Measurements from ENCODE around the gene DNAH11.
"Not testable (repeated sequence)": the region's sequence is repeated elsewhere in the genome, so short reads cannot be mapped to it uniquely, and the experiment has no call there.

DNAH11 gene
- 0.18 to 0.73 (median 0.27) reads per million in 4 experiments for total RNA-seq

GRCh38 chr7:21542891-21543527, at the start of gene DNAH11:
TSS of gene DNAH11 (plus strand) at chr7:21543039. CDS start at chr7:21543246, 207 bp downstream.
- no peak for DNase-seq

GRCh38 chr7:21495731-21496130, 47.1 kb upstream of the DNAH11 start:
- DNase-seq = no peak

GRCh38 chr7:21497072-21497471, 45.8 kb upstream of the DNAH11 start:
- no peak for DNase-seq

- no peak for DNase-seq
These were observed 42.6 kb upstream of the DNAH11 start for GRCh38 chr7:21500117-21500832.

- no peak for DNase-seq
These were observed 38.8 kb upstream of the DNAH11 start for GRCh38 chr7:21504021-21504420.

GRCh38 chr7:21507627-21508343, 35.1 kb upstream of the DNAH11 start:
- DNase-seq = peak; percentile 0

- DNase-seq = no peak
These were observed 34.3 kb upstream of the DNAH11 start for GRCh38 chr7:21508538-21508937.

- no peak for DNase-seq
These were observed 28.8 kb upstream of the DNAH11 start for GRCh38 chr7:21514062-21514461.

GRCh38 chr7:21524680-21525079, 18.2 kb upstream of the DNAH11 start:
- DNase-seq = no peak

- no peak for DNase-seq
These were observed 16.8 kb upstream of the DNAH11 start for GRCh38 chr7:21526007-21526406.

- DNase-seq = no peak
These were observed 16.4 kb upstream of the DNAH11 start for GRCh38 chr7:21526448-21526847.

GRCh38 chr7:21532485-21532884, 10.4 kb upstream of the DNAH11 start:
- DNase-seq = not testable (repeated sequence)

- not testable (repeated sequence) for DNase-seq
These were observed 9.2 kb upstream of the DNAH11 start for GRCh38 chr7:21533646-21534045.

- not testable (repeated sequence) for DNase-seq
These were observed 6.3 kb upstream of the DNAH11 start for GRCh38 chr7:21536445-21537118.

GRCh38 chr7:21538936-21539495, 3.8 kb upstream of the DNAH11 start:
- no peak for DNase-seq

GRCh38 chr7:21543528-21544302, 876 bp downstream of the DNAH11 start:
- DNase-seq = no peak

GRCh38 chr7:21544303-21544656, 1.4 kb downstream of the DNAH11 start:
- no peak for DNase-seq

- DNase-seq = no peak
These were observed 1.9 kb downstream of the DNAH11 start for GRCh38 chr7:21544715-21545114.

- no peak for DNase-seq
These were observed 4.7 kb downstream of the DNAH11 start for GRCh38 chr7:21547501-21547900.

- no peak for DNase-seq
These were observed 5.7 kb downstream of the DNAH11 start for GRCh38 chr7:21548491-21548890.

GRCh38 chr7:21550076-21550475, 7.2 kb downstream of the DNAH11 start:
- DNase-seq = no peak

Measured in effector CD8-positive, alpha-beta T cell (primary cell).